HG02870 (cell line): ENCODE measurements around the gene RCN2.

ENCODE experiments used
- ATAC-seq: cut with Tn5 transposase; IDR thresholded peaks from one replicate; pipeline ENCODE4 v1.9.1; 2021; ENCODE audit warnings: mild to moderate bottlenecking, moderate library complexity; ENCODE audit not compliant: unreplicated experiment

The RCN2 gene

DNA sequence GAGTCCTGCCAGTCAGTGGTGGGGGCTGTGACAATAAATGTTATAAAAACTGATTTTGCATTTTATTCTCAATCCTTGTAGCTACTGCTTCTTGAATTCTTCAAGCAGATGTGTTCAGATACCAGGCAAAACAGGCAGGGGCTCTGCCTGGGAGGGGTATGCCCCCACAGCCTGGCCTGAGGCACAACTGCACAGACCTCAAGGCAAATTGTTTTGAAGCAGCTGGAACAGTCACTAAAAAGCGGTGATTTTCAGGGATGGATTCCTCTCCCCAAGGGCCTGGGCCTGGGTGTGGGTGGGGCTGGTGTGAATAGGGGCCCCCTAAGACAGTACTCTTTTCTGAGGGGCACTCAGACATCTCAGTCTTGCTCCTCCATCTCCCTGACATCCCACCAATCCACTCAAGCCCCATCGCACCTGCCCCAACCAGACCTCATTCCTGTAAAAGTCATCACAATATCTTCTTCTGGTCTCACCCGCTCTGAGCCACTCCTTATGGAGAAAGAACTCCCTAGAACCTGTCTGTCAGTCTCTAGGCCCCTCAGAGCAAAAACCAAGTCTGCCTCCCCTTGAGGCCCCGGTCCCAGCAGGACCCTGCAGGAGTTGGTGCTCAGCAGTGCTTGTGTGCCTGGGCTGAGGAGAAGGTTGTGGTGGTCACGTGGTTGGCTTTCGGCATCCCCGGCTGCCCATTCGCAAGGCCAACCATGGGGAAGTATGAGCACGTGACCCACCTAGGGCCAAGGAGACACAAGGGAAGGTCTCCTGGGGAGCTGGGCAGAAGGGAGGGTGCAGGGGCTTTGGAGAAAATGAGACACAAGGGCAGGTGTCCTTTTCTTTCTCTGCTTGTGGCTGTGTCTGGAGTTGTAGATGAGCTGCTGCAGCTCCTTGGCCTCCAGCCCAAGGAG lies 60.4 kb downstream of the RCN2 start:
- ATAC-seq = no peak

DNA sequence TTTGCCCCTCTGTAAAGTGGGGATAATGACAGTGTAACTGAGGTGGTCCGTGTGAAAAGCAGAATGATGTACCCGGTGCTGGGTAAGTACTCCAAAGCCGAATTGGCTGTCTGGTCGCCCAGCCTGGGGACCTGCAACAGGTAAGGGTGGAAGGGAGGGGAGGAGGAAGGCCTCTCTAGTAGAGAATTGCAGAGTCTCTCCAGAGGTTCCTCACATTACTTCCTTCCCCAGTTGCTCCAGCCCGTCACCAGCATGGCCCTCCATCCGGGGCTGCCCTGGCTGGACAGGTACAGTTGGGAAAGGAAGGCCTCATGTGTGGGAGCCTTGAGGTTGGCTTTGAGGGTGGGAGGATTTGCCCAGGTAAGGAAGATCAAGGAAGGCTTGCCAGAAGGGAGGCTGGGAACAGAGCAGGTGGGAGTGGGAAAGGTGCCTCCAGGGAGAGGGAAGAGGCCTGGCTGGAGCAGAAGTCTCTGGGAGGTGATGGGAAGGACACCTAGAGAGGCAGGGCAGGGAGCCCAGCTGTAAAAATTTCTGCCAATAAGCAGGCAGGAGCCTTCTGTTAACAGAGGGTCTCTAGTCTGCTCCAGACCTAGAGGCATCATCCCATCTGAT lies 61.7 kb downstream of the RCN2 start:
- no peak for ATAC-seq

DNA sequence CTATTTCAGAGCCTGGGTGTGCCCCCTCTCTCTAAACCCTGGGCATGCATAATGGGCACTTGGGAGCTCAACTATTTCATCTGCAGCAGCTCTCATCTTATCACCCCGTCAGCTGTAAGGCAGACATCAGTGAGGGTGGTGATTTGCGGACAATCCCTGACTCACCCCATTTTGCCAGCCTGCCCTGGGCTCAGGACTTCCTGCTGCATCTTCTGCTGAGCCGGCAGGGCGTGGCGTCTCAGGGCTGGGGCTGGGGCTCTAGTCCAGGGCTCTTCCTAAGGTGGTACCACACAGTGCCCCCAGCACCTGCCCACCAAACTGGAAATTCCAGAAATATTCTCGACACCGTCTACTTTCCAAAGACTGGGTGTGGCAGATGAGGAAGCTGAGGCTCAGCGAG lies 62.5 kb downstream of the RCN2 start:
- ATAC-seq = no peak

DNA sequence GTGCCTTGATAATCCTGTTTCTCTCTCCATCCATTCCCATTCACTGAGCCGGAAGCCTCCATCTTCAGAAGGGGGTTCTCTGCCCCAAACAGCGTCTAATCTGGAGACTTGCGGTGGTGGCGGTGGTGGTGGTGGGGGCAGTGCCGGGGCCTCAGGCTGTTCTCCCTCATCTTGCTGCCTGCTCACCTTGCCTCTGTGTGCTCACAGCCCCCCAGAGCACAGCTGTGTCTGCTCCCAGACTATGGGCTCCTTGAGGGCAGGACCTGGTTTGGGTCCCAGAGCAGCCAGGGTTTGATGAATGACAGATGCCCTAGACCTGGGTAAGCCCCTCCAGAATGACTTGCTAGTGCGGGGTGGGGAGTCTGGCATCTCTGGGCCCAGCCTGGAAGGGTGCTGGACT lies 62.9 kb downstream of the RCN2 start:
- no peak for ATAC-seq

DNA sequence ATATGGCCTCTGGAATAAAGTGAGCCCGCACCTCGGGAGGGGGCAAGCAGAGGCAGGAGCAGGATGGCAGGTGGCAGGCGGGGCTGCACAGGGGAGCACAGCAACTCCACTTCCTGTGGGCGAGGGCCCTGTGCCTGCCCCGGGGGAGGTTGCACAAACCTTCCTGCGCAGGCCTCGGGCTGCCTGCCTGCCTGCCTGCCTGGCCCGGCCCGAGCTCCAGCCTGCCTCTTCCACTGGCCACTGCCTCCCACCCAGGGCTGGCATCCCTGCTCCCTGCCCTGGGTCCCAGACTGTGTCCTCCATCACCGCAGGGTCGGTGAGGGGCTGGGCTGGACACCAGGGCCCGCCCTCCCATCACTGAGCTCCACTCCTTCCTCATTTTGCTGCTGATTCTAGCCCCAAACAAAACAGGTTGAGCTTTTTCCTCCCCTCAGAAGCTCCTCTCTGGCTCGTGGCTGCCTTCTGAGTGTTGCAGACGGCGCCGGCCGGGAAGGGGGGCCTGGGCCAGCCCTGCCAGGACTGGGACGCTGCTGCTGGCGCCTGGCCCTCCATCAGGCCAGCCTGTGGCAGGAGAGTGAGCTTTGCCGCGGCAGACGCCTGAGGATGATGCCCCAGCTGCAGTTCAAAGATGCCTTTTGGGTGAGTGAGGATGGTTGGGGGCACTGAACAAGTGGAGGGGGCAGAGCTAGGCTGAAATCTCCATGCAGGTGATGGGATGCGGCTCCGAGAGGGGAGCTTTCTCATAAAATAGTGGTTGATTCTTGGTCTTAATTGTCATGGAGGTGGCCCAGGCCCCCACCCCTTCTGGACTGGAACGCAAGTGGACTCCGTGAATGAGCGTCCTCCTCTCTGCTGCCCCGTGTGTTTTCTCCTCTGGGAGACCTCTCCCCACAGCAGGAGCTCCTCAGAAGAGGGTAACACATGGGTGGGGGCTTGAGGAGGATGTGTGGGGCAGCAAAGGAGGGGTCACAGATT lies 63.7 kb downstream of the RCN2 start, which contains the start of gene PSTPIP1:
TSS of gene PSTPIP1 (plus strand) at position 156 of the 975 bp plus-strand sequence. CDS start at position 604, 448 bp downstream.
- ATAC-seq = no peak

DNA sequence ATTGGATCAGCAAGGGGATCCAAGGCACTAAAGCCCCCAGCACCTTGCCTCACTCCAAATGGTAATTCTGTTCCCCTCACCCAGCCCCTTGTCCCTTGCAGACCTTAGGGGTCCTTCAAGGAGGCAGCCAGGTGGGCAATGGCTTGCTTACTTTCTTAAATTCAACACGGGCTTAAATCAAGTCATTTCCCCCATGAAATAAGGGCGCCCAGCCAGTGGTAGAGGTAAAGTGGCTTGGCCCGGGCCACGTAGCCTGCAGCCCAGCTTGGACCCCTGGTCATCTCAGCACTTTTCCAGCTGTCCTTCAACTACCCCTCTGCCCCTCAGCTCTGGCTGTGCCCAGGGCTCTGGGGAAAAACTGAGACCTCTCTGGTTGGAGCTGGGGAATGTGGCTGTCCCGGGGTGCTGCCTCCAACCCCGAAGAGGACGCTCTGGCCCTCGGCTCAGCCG lies 64.6 kb downstream of the RCN2 start:
- ATAC-seq = no peak

DNA sequence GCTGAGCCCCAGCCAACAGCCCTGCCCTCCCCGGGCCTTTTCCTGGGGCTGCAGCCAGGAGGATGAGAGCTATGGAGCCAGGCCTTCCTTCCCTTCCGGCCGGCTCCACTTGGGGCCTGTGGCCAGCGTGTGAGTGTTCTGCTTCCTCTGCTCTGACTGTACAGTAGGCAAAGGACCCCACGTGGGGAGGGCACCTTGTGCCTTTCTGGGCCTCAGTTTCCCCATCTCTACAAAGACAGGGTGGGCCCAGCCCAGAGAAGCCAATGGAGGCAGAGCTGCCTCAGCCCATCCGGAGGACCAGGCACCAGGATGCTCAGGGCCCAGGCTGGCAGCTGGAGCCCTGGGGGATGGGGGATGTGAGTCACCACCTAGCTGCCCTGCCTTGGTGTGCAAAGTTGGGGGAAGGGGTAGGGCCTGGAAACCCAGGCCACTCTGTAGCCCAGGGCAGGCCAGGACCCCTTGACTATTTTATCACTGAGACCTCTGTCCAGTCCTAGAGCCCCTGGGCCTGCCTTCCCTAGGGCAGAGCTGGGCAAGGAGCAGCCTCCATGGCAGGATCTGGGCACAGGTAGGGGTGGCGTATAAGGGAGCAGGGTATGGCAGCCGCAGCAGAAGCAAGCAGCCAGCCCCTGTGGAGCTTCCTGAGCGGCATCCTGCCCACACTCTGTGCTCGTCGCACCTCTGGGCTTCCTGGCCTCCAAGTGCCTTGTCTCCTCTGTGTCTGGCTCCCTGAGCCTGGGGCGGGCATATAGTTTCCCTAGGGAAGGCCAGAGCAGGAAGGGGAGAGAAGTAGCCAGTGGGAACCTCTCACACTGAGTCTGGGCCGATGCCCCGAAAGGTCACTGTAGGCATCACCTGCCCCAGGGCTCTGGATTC lies 65.2 kb downstream of the RCN2 start:
- ATAC-seq = no peak

DNA sequence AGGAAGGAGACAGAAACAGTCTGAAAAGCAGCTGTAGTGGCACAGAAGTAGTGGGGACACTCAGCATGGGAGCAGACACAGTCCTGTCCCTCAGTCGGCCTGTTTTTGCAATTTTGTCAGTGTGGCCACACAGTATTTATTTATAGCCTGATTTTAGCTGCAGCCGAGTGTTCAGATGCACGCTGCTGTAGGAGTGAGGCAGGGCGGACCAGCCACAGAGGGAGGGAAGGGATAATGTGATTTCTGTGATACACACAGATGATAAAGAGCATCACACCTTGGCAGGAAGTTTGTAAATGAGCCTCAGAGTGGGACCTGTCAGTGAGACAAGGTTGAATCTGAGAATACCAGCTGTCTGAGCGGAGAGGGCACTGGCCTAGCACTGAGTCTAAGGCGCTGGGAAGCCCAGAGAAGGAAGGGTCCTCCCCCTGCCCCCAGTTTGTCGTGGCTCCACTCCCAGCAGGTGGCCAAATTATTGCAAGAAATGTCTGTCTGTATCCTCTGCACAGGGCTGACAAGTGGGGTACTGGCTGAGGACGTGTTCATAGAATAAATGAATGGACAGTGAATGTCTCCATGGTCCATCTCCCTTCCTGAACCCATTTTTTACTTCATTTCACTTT lies 67.2 kb downstream of the RCN2 start:
- ATAC-seq = no peak

DNA sequence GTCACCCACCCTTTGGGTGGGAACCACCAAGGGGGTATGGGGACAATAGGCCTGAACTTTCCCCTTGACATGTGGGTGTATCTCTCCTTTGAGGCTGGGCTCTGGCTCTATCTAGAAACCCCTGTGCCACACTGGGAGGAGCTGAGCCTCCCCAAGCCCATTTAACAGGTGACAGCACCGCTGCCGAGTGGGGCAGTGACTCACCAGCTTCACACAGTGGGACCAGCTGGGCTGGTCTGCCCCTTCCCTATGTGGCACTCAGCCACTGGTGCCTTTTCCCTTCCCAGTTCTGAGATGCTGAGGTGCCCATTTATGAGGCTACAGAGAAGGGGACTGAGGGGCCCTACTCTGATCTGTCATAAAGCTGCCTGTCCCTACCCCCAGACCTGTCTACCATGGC lies 68.4 kb downstream of the RCN2 start:
- no peak for ATAC-seq

DNA sequence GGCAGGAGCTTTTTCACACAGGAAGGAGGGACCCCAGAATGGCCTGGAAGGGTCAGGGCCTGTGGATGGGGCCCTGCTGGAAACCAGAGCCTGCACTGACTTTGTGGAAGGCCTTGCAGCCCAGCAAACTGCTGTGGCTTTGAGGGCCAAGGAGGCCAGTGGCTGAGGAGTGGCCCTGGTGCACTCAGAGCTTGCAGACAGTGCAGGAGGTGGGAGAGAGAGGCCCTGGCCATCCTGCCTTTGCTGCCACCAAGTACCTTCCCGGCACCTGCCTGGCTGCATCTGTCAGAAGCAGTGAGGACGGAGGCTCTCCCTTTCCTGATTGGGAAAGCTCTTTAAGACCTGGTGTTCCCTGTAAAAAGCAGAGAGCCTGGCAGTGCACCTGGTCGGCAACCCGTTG lies 69.8 kb downstream of the RCN2 start:
- ATAC-seq = no peak

DNA sequence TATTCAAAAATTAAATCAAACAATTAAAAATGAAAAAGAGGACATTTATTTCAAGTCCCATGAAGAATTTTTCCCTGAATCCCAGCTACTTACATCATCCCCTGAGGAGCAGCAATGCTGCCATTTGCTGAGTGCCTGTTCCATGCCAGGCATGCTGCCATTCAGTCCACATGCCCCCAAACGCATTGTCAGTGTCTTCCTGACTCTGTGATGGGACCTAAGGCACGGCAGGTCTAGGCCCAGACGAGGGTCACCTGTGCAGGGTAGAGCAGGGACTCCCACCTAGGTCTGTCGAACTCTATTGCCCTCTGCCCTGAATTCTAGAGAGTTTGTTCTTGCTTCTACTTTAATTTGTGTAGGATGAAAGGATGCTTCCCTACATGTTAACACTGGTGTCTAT lies 70.4 kb downstream of the RCN2 start:
- no peak for ATAC-seq

DNA sequence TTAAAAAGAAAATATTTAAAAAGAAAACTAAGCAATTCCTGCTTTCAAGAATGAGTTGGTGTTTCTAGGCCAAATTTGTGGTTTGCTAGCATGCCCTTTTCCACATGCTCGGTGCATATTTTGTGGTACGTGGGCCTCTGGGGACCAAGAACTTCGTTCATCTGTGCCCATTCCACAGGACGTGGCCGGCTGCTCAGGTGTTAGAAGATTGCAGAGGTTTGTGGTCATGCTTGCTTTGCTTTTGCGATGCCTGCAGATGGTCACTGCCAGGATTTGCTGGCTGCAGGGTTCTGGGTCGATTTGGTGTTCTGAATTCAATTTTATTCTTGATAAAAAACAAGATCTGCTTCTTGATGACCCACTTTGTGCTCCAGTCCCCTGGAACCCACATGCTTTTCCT lies 70.9 kb downstream of the RCN2 start:
- no peak for ATAC-seq

DNA sequence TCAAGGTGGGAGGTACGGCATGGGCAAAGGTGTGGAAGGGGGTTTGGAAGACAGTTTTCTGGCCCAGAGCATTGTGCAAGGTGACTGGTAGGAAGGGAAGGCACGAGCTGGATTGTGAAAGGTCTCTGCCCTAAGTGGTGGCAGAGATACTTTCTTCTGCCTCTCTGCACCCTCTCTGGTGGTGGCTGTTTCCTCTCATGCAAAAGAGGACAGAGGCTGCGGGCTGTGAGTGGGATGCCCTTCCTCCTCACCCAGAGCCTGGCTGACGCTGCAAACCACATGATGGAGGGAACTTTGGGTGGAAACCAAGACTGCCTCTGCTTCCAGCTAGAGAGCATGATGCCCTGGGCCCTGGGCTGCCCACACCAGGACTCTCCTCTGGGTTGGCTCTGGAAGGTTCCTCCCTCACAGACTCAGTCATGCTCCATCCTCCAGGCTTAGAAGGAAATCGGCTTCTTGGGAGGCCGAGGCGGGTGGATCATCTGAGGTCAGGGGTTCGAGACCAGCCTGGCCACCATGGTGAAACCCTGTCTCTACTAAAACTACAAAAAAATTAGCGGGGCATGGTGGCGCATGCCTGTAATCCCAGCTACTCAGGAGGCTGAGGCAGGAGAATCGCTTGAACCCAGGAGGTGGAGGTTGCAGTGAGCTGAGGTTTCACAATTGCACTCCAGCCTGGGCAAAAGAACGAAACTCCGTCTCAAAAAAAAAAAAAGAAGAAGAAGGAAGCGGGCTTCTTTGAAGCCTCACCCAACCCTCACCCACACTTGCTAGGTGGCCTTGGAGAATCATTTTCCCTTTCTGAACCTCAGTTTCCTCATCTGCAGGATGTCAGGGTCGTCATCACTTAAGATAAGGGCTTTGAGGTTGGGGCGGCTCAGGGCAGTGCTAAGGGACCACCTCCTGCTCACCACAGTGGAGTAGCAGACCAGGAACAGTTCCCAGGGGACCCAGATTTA lies 71.7 kb downstream of the RCN2 start:
- no peak for ATAC-seq
